ENCODE results near the gene RHBDD3.

Gene RHBDD3

GRCh38 chr22:29216873-29217666 is 50.7 kb downstream of the RHBDD3 start:
- no peak for DNase-seq

GRCh38 chr22:29216011-29216872 is 51.5 kb downstream of the RHBDD3 start:
- no peak for DNase-seq

DNA sequence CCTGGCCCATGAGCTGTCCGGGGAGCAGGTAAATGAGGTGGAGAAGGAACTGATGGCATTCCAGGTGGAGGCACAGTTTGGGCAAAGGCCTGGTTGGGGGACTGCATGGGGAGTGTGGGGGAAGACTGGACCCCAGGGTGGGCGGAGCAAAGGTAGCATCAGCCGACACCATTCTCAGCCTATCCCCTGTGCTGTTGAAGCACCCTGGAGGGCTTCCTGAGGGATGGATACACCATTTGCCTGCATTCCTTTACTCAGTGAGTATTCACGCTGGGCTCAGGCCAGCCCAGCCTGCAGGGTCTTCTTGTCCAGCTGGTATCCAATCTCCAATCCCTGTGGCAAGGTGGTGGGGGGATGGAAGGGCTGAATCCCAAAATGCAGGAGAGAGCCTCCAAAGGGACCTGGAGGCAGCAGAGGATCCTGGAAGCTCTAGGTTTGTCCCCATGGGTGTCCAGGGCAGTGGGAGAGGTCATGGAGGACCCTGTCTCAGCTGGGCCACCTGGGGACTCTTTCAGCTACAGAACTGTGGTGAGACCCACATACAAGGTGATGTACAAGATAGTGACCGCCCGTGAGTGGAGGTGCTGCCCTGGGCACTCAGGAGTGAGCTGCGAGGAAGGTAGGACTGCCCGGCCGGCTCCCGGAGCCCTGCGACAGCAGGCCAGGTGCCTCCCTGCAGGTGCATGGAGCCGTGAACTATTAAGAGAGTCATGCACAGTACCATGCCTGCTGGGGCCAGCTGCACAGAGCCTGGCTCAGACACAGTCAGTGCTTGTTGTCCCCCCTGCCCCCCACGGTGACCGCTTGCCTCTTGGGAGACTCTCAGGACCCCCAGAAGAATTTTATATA is 52.5 kb downstream of the RHBDD3 start:
- no peak for DNase-seq

DNA sequence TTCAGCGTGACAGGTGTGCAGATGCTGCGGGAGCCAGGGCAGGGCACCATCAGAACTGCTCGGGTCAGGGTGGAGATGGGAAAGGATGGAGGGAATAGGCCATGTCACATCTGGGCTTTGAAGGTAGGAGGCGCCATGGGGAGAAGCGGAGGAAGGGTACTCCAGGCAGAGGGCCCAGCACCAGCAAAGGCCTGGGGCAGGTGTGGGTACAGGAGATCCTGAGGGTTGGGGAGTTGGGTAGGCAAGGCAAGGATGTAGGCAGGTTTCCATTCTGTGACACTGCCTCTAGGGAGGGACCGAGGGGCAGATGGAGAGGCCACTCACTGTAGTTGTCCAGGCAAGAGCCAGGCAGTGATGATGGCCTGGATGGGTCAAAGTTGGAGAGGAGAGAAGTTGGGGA is 53.5 kb downstream of the RHBDD3 start:
- DNase-seq, result no peak

- DNase-seq, result no peak
These were observed 54.3 kb downstream of the RHBDD3 start for GRCh38 chr22:29213493-29213892.

- no peak for DNase-seq
These were observed 55.0 kb downstream of the RHBDD3 start for GRCh38 chr22:29212743-29213142.

DNA sequence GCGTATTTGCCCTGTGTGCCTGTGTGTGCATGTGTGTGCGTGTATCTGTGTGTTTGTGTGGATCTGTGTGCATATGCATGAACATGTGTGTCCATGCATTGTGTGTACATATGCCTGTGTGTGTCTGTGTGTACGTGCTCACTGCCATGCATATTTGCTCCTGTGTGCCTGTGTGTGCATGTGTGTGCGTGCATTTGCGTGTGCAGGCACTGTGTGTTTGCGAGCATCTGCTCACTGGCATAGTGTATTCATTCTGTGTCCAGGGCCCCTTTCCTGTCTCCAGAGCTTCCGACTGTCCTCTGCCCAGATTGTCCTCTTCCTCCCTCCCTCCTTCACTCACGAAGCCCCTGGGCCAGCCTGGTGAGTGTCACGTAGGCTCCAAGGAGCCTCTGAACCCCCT is 56.3 kb downstream of the RHBDD3 start:
- no peak for DNase-seq

DNA sequence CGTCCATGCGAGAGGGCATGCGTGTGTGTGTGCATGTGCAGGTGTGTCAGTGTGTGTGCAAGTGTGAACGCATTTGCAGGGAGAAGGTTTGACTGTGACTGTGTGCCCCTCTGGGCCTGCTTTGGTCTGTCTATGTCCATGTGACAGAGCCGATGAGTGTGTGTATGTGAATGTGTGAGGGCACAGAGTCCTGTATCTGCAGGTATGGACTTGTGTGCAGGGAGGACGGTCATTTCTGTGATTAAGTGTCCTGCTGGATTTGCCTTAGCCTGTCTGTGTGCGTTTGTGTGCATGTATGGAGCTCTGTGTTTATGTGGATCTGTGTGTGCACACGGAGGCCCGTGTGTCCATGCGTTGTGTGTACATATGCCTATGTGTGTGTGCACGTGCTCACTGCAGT is 56.7 kb downstream of the RHBDD3 start:
- DNase-seq, result no peak

Data from NCI-H69 (cell line).